ENCODE results near the gene PPM1M. TPM values are rescaled to one million over a fixed set of nuclear protein-coding genes. Genes with fewer than 3 reads are reported as not detected.

Gene PPM1M
- total and polyA plus RNA-seq, 8 donors, result 7.9 to 44.9 (median 15.8) TPM

GRCh38 chr3:52293491-52294319 is 48.1 kb downstream of the PPM1M start:
- H3K27me3 ChIP-seq, result peaks cover 0 to 6% (median 0%) of the 10 kb centered on the region in 3 donors
- 87 to 94% (median 91%) methylated on average over 17 of the region's 17 CpGs for WGBS, 5 donors
- no peak overlapping the region for H3K4me3 ChIP-seq
- peaks cover 15 to 46% (median 38%) of the 10 kb centered on the region in 4 donors for H3K4me1 ChIP-seq
- TF ChIP-seq POLR2AphosphoS5 (IDR thresholded peaks at IDR 0.05) (no peak), CTCF (IDR thresholded peaks at IDR 0.05) (no peak), EP300 (IDR thresholded peaks at IDR 0.05) (no peak), POLR2A (IDR thresholded peaks at IDR 0.05) (no peak)
- no peak overlapping the region for H3K27ac ChIP-seq
- H3K9me3 ChIP-seq, result no peaks in the 10 kb centered on the region
- H3K36me3 ChIP-seq, result peaks cover 9 to 46% (median 40%) of the 10 kb centered on the region in 4 donors
- no peak for DNase-seq
- intact Hi-C loops (cut with DNase I; ENCODE audit: low total_unique reads), result loop anchor here (5.0 kb wide), 1 partner anchor 49 kb away; no protein-coding TSS in a partner anchor

- no peak for TF ChIP-seq POLR2A (IDR thresholded peaks at IDR 0.05)
- no peak for TF ChIP-seq POLR2AphosphoS5 (IDR thresholded peaks at IDR 0.05)
- TF ChIP-seq EP300 (IDR thresholded peaks at IDR 0.05), result no peak
- TF ChIP-seq CTCF (IDR thresholded peaks at IDR 0.05), result no peak
- H3K9me3 ChIP-seq, result no peaks in the 10 kb centered on the region
- peaks cover 0 to 6% (median 0%) of the 10 kb centered on the region in 3 donors for H3K27me3 ChIP-seq
- 75 to 91% (median 81%) methylated on average over 8 to 11 of the region's 11 CpGs for WGBS, 5 donors
- H3K4me1 ChIP-seq, result peaks cover 10 to 46% (median 38%) of the 10 kb centered on the region in 4 donors
- intact Hi-C loops (cut with DNase I; ENCODE audit: low total_unique reads), result loop anchor here (5.0 kb wide), 1 partner anchor 48 kb away; no protein-coding TSS in a partner anchor
- H3K4me3 ChIP-seq, result no peak overlapping the region
- no peak for DNase-seq
- no peak overlapping the region for H3K27ac ChIP-seq
- H3K36me3 ChIP-seq, result peaks cover 9 to 46% (median 40%) of the 10 kb centered on the region in 4 donors
Observed at GRCh38 chr3:52294320-52295150, 49.0 kb downstream of the PPM1M start.

GRCh38 chr3:52295671-52296208 is 50.2 kb downstream of the PPM1M start:
- WGBS, 5 donors, result 90 to 97% (median 93%) methylated on average over 5 of the region's 5 CpGs
- Histone ChIP-seq H3K27ac (no peak overlapping the region), H3K36me3 (peaks cover 9 to 46% (median 38%) of the 10 kb centered on the region in 4 donors), H3K4me3 (no peak overlapping the region), H3K4me1 (peaks cover 11 to 44% (median 37%) of the 10 kb centered on the region in 4 donors), H3K27me3 (peaks cover 0 to 6% (median 0%) of the 10 kb centered on the region in 3 donors), H3K9me3 (no peaks in the 10 kb centered on the region)
- intact Hi-C loops (cut with DNase I; ENCODE audit: low total_unique reads), result no loop called here
- TF ChIP-seq POLR2AphosphoS5 (IDR thresholded peaks at IDR 0.05) (no peak), EP300 (IDR thresholded peaks at IDR 0.05) (no peak), POLR2A (IDR thresholded peaks at IDR 0.05) (no peak), CTCF (IDR thresholded peaks at IDR 0.05) (no peak)
- no peak for DNase-seq

Data from stomach (tissue), 9 donors.